GM18499 (cell line): ENCODE measurements around the gene DYRK4.

ENCODE experiments used
- ATAC-seq: cut with Tn5 transposase; IDR thresholded peaks from one replicate; pipeline ENCODE4 v1.9.1; 2021; ENCODE audit warnings: moderate number of reproducible peaks; ENCODE audit not compliant: insufficient read depth, unreplicated experiment

The DYRK4 gene

GRCh38 chr12:4558171-4558570 is 3.8 kb upstream of the DYRK4 start:
- ATAC-seq: no peak

GRCh38 chr12:4563336-4563735 is 1.3 kb downstream of the DYRK4 start:
- no peak for ATAC-seq

- ATAC-seq: no peak
Measured at GRCh38 chr12:4564818-4565217, 2.8 kb downstream of the DYRK4 start.

- no peak for ATAC-seq
Measured at GRCh38 chr12:4566474-4566873, 4.5 kb downstream of the DYRK4 start.

GRCh38 chr12:4567073-4567881 is 5.3 kb downstream of the DYRK4 start:
- ATAC-seq: no peak

- no peak for ATAC-seq
Measured at GRCh38 chr12:4569261-4569660, 7.3 kb downstream of the DYRK4 start.

- ATAC-seq: no peak
Measured at GRCh38 chr12:4572680-4573079, 10.7 kb downstream of the DYRK4 start.

- no peak for ATAC-seq
Measured at GRCh38 chr12:4579305-4580102, 17.5 kb downstream of the DYRK4 start.

- ATAC-seq: no peak
Measured at GRCh38 chr12:4580281-4580688, 18.3 kb downstream of the DYRK4 start.

GRCh38 chr12:4584281-4584680 is 22.3 kb downstream of the DYRK4 start:
- no peak for ATAC-seq

GRCh38 chr12:4584896-4585295 is 22.9 kb downstream of the DYRK4 start:
- no peak for ATAC-seq

GRCh38 chr12:4586500-4586899 is 24.5 kb downstream of the DYRK4 start:
- no peak for ATAC-seq

GRCh38 chr12:4587108-4587507 is 25.1 kb downstream of the DYRK4 start:
- no peak for ATAC-seq

GRCh38 chr12:4588916-4589315 is 26.9 kb downstream of the DYRK4 start:
- ATAC-seq: no peak

- no peak for ATAC-seq
Measured at GRCh38 chr12:4589941-4590340, 27.9 kb downstream of the DYRK4 start.

- ATAC-seq: no peak
Measured at GRCh38 chr12:4591180-4591687, 29.2 kb downstream of the DYRK4 start.

- ATAC-seq: no peak
Measured at GRCh38 chr12:4595881-4596280, 33.9 kb downstream of the DYRK4 start.

GRCh38 chr12:4603421-4603820 is 41.4 kb downstream of the DYRK4 start:
- no peak for ATAC-seq

GRCh38 chr12:4603946-4604345 is 41.9 kb downstream of the DYRK4 start:
- ATAC-seq: no peak

- ATAC-seq: peak; percentile 95
Measured at GRCh38 chr12:4604684-4605193, 42.7 kb downstream of the DYRK4 start.

- no peak for ATAC-seq
Measured at GRCh38 chr12:4607056-4607455, 45.0 kb downstream of the DYRK4 start.
